K562 (cell line): Measurements from ENCODE around the gene GALM. TPM values are rescaled to one million over a fixed set of nuclear protein-coding genes. Genes with fewer than 3 reads are reported as not detected.

Experiments
- CREBBP ChIP-seq: IDR thresholded peaks from one replicate; pipeline ENCODE4 v1.6.1; 2012; ENCODE audit warnings: low read depth, mild to moderate bottlenecking, control low read depth, inconsistent platforms, low read length
- ELK3 ChIP-seq: fragments of 450-650 bp; formaldehyde crosslinking; IDR thresholded peaks from 2 replicates; pipeline ENCODE4 v1.4.0; 2020; ENCODE audit warnings: mild to moderate bottlenecking
- ETV5 ChIP-seq: sonication (generic); formaldehyde crosslinking; IDR thresholded peaks from 2 replicates; pipeline ENCODE4 v1.4.0; 2020; ENCODE audit warnings: low read depth, mild to moderate bottlenecking, missing genetic modification reagents
- MCM3 ChIP-seq: fragments of 450-650 bp; IDR thresholded peaks from 2 replicates; pipeline ENCODE4 v1.6.1; 2016
- MXI1 ChIP-seq: IDR thresholded peaks from 2 replicates; pipeline ENCODE4 v1.6.1; 2011; ENCODE audit warnings: low read depth, mild to moderate bottlenecking, improper control_type of control experiment, low read length
- NFXL1 ChIP-seq: fragments of 450-650 bp; formaldehyde crosslinking; IDR thresholded peaks from 2 replicates; pipeline ENCODE4 v1.4.0; 2021; ENCODE audit warnings: mild to moderate bottlenecking
- PML ChIP-seq: IDR thresholded peaks from 2 replicates; pipeline ENCODE4 v1.6.1; 2012; ENCODE audit warnings: low read length, inconsistent platforms
- POLR2A ChIP-seq: fragments of 450-650 bp; conservative IDR thresholded peaks from 2 replicates; pipeline ENCODE4 v1.6.1; 2016
- POLR2AphosphoS2 ChIP-seq: IDR thresholded peaks from 2 replicates; pipeline ENCODE4 v1.6.1; 2012; ENCODE audit warnings: low read length, improper control_type of control experiment
- TAF15 ChIP-seq: fragments of 200-400 bp; formaldehyde crosslinking; IDR thresholded peaks from 2 replicates; pipeline ENCODE4 v1.6.1; 2017; ENCODE audit warnings: mild to moderate bottlenecking, low read depth, low read length, moderate library complexity
- TAF9B ChIP-seq: fragments of 450-650 bp; IDR thresholded peaks from 2 replicates; pipeline ENCODE4 v1.6.1; 2018; ENCODE audit warnings: mild to moderate bottlenecking; ENCODE audit not compliant: partially characterized antibody
- TGIF2 ChIP-seq: sonication (generic); formaldehyde crosslinking; IDR thresholded peaks from 2 replicates; pipeline ENCODE4 v1.8.1; 2022; ENCODE audit warnings: mild to moderate bottlenecking, missing genetic modification reagents, moderate library complexity
- ZBTB12 ChIP-seq: fragments of 250-450 bp; sonication (Bioruptor Pico); IDR thresholded peaks from 2 replicates; pipeline ENCODE4 v1.4.0; 2020
- ZBTB40 ChIP-seq, 2 experiments: fragments of 450-650 bp in 1 of 2; sonication (generic) in 1 of 2; formaldehyde crosslinking in 1 of 2; IDR thresholded peaks; 2 replicates each; pipeline versions ENCODE4 v1.7.1 to v1.9.0; 2016 to 2022; ENCODE audit warnings: inconsistent platforms in 1 of 2, mild to moderate bottlenecking in 1 of 2, missing genetic modification reagents in 1 of 2
- ZBTB43 ChIP-seq: sonication (generic); formaldehyde crosslinking; IDR thresholded peaks from 2 replicates; pipeline ENCODE4 v1.8.0; 2023; ENCODE audit warnings: mild to moderate bottlenecking, missing genetic modification reagents
- ZC3H11A ChIP-seq: IDR thresholded peaks from 2 replicates; pipeline ENCODE4 v1.6.1; 2012; ENCODE audit warnings: low read depth, low read length, improper control_type of control experiment
- ZC3H8 ChIP-seq: fragments of 450-650 bp; IDR thresholded peaks from 2 replicates; pipeline ENCODE4 v1.6.1; 2017
- ZEB2 ChIP-seq: fragments of 450-650 bp; IDR thresholded peaks from 2 replicates; pipeline ENCODE4 v1.6.1; 2016
- polyA plus RNA-seq, 8 experiments: library from polyadenylated mRNA; depleted of rRNA in 4 of 8; stranded (reverse) in 5 of 8; unstranded in 3 of 8; fragments of >200 nt; fragmentation: Nextera tagmentation in 2 of 8; fragmentation: Illumina TruSeq in 1 of 8; extraction: Ambion mirVana in 2 of 8; extraction: Trizol in 1 of 8; gene quantifications; 2 replicates each; pipeline versions ENCODE4 v1.2.1 to v1.2.3, GENCODE V29; 2011 to 2014; ENCODE audit warnings: inconsistent platforms in 1 of 8, missing spikeins in 1 of 8
- total RNA-seq, 7 experiments: library from RNA; depleted of rRNA in 6 of 7; stranded (reverse); fragments of >200 nt in 6 of 7; fragmentation: Illumina TruSeq in 2 of 7; extraction: Trizol in 2 of 7; gene quantifications; 2 replicates each; pipeline versions ENCODE4 v1.2.1 to v1.2.3, GENCODE V29; 2011 to 2021; ENCODE audit warnings: low replicate concordance in 1 of 7

The GALM gene
- total and polyA plus RNA-seq, 9 of the 15 experiments (the other 6 are each of a cell fraction or from before 2014, with no cell fraction given) = 22.1 to 51.7 (median 27.9) TPM

GRCh38 chr2:38665854-38666555, at the start of gene GALM (continued):
- peak; percentile 59 for TF ChIP-seq ZBTB40 (IDR thresholded peaks at IDR 0.05)
- no peak for TF ChIP-seq ZBTB40 (CRISPR knock-in tag; IDR thresholded peaks at IDR 0.05)
- no peak for TF ChIP-seq ELK3 (CRISPR knock-in tag)
- no peak; the same call in 1 of the 2 replicates for TF ChIP-seq ETV5
- TF ChIP-seq ZC3H8 = no peak
- TF ChIP-seq NFXL1 = no peak
- TF ChIP-seq CREBBP = no peak
- TF ChIP-seq ZBTB43 (CRISPR knock-in tag) = no peak
- no peak for TF ChIP-seq POLR2AphosphoS2
- no peak for TF ChIP-seq TAF15
- no peak for TF ChIP-seq ZBTB12
- TF ChIP-seq MXI1 = no peak
- no peak for TF ChIP-seq ZEB2
- no peak for TF ChIP-seq TGIF2 (CRISPR knock-in tag)
- TF ChIP-seq ZC3H11A = no peak
- no peak for TF ChIP-seq TAF9B
- TF ChIP-seq PML = 0 out of 2 replicates have a peak, but pooled peaks have one; percentile 42
- peak; percentile 65 for TF ChIP-seq POLR2A
- TF ChIP-seq MCM3 = no peak
